ENCODE measurements around the gene HID1. TPM values are rescaled to one million over a fixed set of nuclear protein-coding genes. Genes with fewer than 3 reads are reported as not detected.

The HID1 gene
- total RNA-seq, 6 experiments from 2014 or later, result 0.40 to 0.96 (median 0.56) TPM

- H3K36me3 Mint-ChIP-seq (ENCODE audit: low read depth), result no peaks in the 10 kb centered on the region
These were observed 31.3 kb downstream of the HID1 start for GRCh38 chr17:74941128-74941725.

GRCh38 chr17:74939534-74939933 is 33.0 kb downstream of the HID1 start:
- H3K9me3 Mint-ChIP-seq, result no peaks in the 10 kb centered on the region
- TF ChIP-seq CTCF (IDR thresholded peaks at IDR 0.05), result no peak
- peaks cover 65% of the 10 kb centered on the region for H3K27me3 Mint-ChIP-seq (ENCODE audit: insufficient read depth)
- H3K4me3 Mint-ChIP-seq, result no peak overlapping the region
- H3K36me3 Mint-ChIP-seq (ENCODE audit: low read depth), result no peaks in the 10 kb centered on the region
- no peaks in the 10 kb centered on the region for H3K4me1 Mint-ChIP-seq (ENCODE audit: low read depth)
- no peak for DNase-seq
- H3K27ac Mint-ChIP-seq, result no peak overlapping the region

More at GRCh38 chr17:74941128-74941725, 31.3 kb downstream of the HID1 start:
- Mint-ChIP-seq H3K27ac (no peak overlapping the region), H3K4me1 (ENCODE audit: low read depth) (no peaks in the 10 kb centered on the region), H3K27me3 (ENCODE audit: insufficient read depth) (peaks cover 57% of the 10 kb centered on the region), H3K9me3 (no peaks in the 10 kb centered on the region), H3K4me3 (no peak overlapping the region)
- no peak for TF ChIP-seq CTCF (IDR thresholded peaks at IDR 0.05)
- no peak for DNase-seq

- DNase-seq, result no peak
- Mint-ChIP-seq H3K27ac (no peak overlapping the region), H3K4me3 (no peak overlapping the region), H3K9me3 (no peaks in the 10 kb centered on the region), H3K27me3 (ENCODE audit: insufficient read depth) (peaks cover 64% of the 10 kb centered on the region), H3K36me3 (ENCODE audit: low read depth) (no peaks in the 10 kb centered on the region), H3K4me1 (ENCODE audit: low read depth) (no peaks in the 10 kb centered on the region)
- TF ChIP-seq CTCF (IDR thresholded peaks at IDR 0.05), result no peak
These were observed 34.2 kb downstream of the HID1 start for GRCh38 chr17:74938194-74938950.

- H3K27ac Mint-ChIP-seq, result no peak overlapping the region
- H3K4me1 Mint-ChIP-seq (ENCODE audit: low read depth), result no peaks in the 10 kb centered on the region
- peaks cover 63% of the 10 kb centered on the region for H3K27me3 Mint-ChIP-seq (ENCODE audit: insufficient read depth)
- no peak overlapping the region for H3K4me3 Mint-ChIP-seq
- no peak for TF ChIP-seq CTCF (IDR thresholded peaks at IDR 0.05)
- H3K9me3 Mint-ChIP-seq, result no peaks in the 10 kb centered on the region
- no peaks in the 10 kb centered on the region for H3K36me3 Mint-ChIP-seq (ENCODE audit: low read depth)
- no peak for DNase-seq
These were observed 35.2 kb downstream of the HID1 start for GRCh38 chr17:74937064-74938051.

- no peak for DNase-seq
- Mint-ChIP-seq H3K27ac (no peak overlapping the region), H3K4me3 (no peak overlapping the region), H3K27me3 (ENCODE audit: insufficient read depth) (peaks cover 56% of the 10 kb centered on the region), H3K9me3 (no peaks in the 10 kb centered on the region), H3K4me1 (ENCODE audit: low read depth) (no peaks in the 10 kb centered on the region), H3K36me3 (ENCODE audit: low read depth) (no peaks in the 10 kb centered on the region)
- no peak for TF ChIP-seq CTCF (IDR thresholded peaks at IDR 0.05)
These were observed 36.1 kb downstream of the HID1 start for GRCh38 chr17:74936470-74936799.
